CD4-positive, alpha-beta T cell (primary cell): Measurements from ENCODE around the gene ELMO2. TPM values are rescaled to one million over a fixed set of nuclear protein-coding genes. Genes with fewer than 3 reads are reported as not detected.
A peak's percentile ranks its signal among the peaks of the same experiment; 100 is the strongest.

Experiments
- ATAC-seq: fragments of 200-7000 bp; cut with Tn5 transposase; one replicate; pipeline ENCODE4 v1.10.0; 2022; ENCODE audit warnings: mild to moderate bottlenecking; ENCODE audit not compliant: poor library complexity
- CTCF ChIA-PET: fragments of 350-600 bp; sonication (Branson Sonifier 250); formaldehyde crosslinking; loops from one replicate; lab custom pipeline; 2021; ENCODE audit warnings: antibody characterized with exemption, inconsistent platforms; lab: Charles Lee
- POLR2A ChIA-PET: fragments of 350-600 bp; sonication (Branson Sonifier 250); formaldehyde crosslinking; loops from one replicate; lab custom pipeline; 2021; ENCODE audit warnings: antibody characterized with exemption, inconsistent platforms; lab: Charles Lee
- DNase-seq, 14 experiments: peaks; one replicate each; pipeline ENCODE4 v3.0.0-alpha.2; 2013 to 2020; ENCODE audit warnings: mixed read lengths in 2 of 14
- H3K27ac ChIP-seq, 2 donors: one replicate each; pipeline versions ENCODE4 v1.5.1 to v1.7.0; 2013; ENCODE audit warnings: low read length in 2 of 2, low read depth in 1 of 2, mild to moderate bottlenecking in 1 of 2
- H3K27me3 ChIP-seq, 2 experiments: 1 replicate in 1 of 2; 2 replicates in 1 of 2; pipeline versions ENCODE4 v1.6.1 to v1.7.0; 2013; ENCODE audit warnings: low read length in 2 of 2, control low read depth in 1 of 2, mild to moderate bottlenecking in 1 of 2, moderate library complexity in 1 of 2; ENCODE audit not compliant: insufficient read depth in 2 of 2, control insufficient read depth in 1 of 2
- H3K36me3 ChIP-seq: one replicate; pipeline ENCODE4 v1.6.1; 2013; ENCODE audit warnings: low read length, control low read depth; ENCODE audit not compliant: insufficient read depth
- H3K4me1 ChIP-seq: one replicate; pipeline ENCODE4 v1.6.1; 2013; ENCODE audit warnings: low read length, control low read depth; ENCODE audit not compliant: insufficient read depth
- H3K4me3 ChIP-seq: one replicate; pipeline ENCODE4 v1.5.1; 2013; ENCODE audit warnings: mild to moderate bottlenecking, low read length, moderate library complexity
- H3K9me3 ChIP-seq, 2 experiments: 1 replicate in 1 of 2; 2 replicates in 1 of 2; pipeline versions ENCODE4 v1.6.1 to v1.7.0; 2013; ENCODE audit warnings: low read length in 2 of 2, mild to moderate bottlenecking in 2 of 2, control low read depth in 1 of 2, moderate library complexity in 1 of 2; ENCODE audit not compliant: control insufficient read depth in 1 of 2, insufficient read depth in 1 of 2
- H3K27ac Mint-ChIP-seq: one replicate; pipeline ENCODE4 v1.8.0; 2020; ENCODE audit warnings: mixed read lengths
- H3K27me3 Mint-ChIP-seq: one replicate; pipeline ENCODE4 v1.8.0; 2021; ENCODE audit warnings: mixed read lengths
- H3K36me3 Mint-ChIP-seq: one replicate; pipeline ENCODE4 v1.8.0; 2021; ENCODE audit warnings: low read depth, mixed read lengths
- H3K4me1 Mint-ChIP-seq: one replicate; pipeline ENCODE4 v1.8.0; 2021; ENCODE audit warnings: low read depth, mixed read lengths
- H3K4me3 Mint-ChIP-seq: one replicate; pipeline ENCODE4 v1.8.0; 2020; ENCODE audit warnings: mild to moderate bottlenecking, mixed read lengths
- H3K9me3 Mint-ChIP-seq: one replicate; pipeline ENCODE4 v1.8.0; 2020; ENCODE audit warnings: mixed read lengths
- CTCF ChIP-seq: fragments of 200-600 bp; IDR thresholded peaks from one replicate; pipeline ENCODE4 v1.8.0; 2022; ENCODE audit warnings: antibody characterized with exemption, mild to moderate bottlenecking
- intact Hi-C, 2 experiments: fragments of 100-400 bp; cut with DNase I in 1 of 2; cut with micrococcal nuclease in 1 of 2; formaldehyde crosslinking; loops; one replicate each; pipeline versions ENCODE4 v1.15.1 to v1.9.0; 2023 to 2025; cut with DNase I, micrococcal nuclease
- total RNA-seq, 174 experiments: library from RNA in 2 of 174; stranded (reverse) in 2 of 174; gene quantifications; one replicate each; pipeline ENCODE4 v1.2.3 and lab custom pipeline; 2021 to 2026

Gene ELMO2
- total RNA-seq, 2 experiments from 2014 or later: 85.6 TPM

GRCh38 chr20:46439837-46440236 lies 33.4 kb upstream of the ELMO2 start:
- CTCF ChIA-PET: interaction anchor here (0.7 kb wide), 1 partner anchor 133 kb away, joined by 4 read pairs; no protein-coding TSS in a partner anchor

GRCh38 chr20:46438156-46438750 lies 31.8 kb upstream of the ELMO2 start:
- Mint-ChIP-seq H3K36me3 (no peaks in the 10 kb centered on the region), H3K9me3 (no peaks in the 10 kb centered on the region), H3K27me3 (peaks cover 52% of the 10 kb centered on the region), H3K27ac (no peak overlapping the region), H3K4me3 (no peak overlapping the region), H3K4me1 (no peaks in the 10 kb centered on the region)
- Histone ChIP-seq H3K27ac (no peak overlapping the region), H3K27me3 (peaks cover 0 to 19% of the 10 kb centered on the region in 2 experiments), H3K36me3 (no peaks in the 10 kb centered on the region), H3K4me3 (no peak overlapping the region), H3K4me1 (no peaks in the 10 kb centered on the region), H3K9me3 (no peaks in the 10 kb centered on the region)
- CTCF ChIA-PET: interaction anchor here (0.9 to 1.1 kb wide), 6 partner anchors 10 to 451 kb away, joined by 3 to 8 read pairs (median 4); no protein-coding TSS in a partner anchor
- no peak for TF ChIP-seq CTCF
- ATAC-seq: peak; percentile 61
- intact Hi-C loops: loop anchor here (1.0 to 2.0 kb wide), 3 partner anchors 131 to 306 kb away; no protein-coding TSS in a partner anchor
- POLR2A ChIA-PET: interaction anchor here (0.8 kb wide), 1 partner anchor 131 kb away, joined by 3 read pairs; no protein-coding TSS in a partner anchor
- DNase-seq: peak in 7 of 14 experiments; percentile 3 to 57 (median 15)

More at GRCh38 chr20:46439837-46440236, 33.4 kb upstream of the ELMO2 start:
- H3K36me3 ChIP-seq: no peaks in the 10 kb centered on the region
- ATAC-seq (no peak), DNase-seq (no peak)
- peaks cover 0 to 15% of the 10 kb centered on the region in 2 experiments for H3K27me3 ChIP-seq
- POLR2A ChIA-PET: no interaction called here
- no peaks in the 10 kb centered on the region for H3K9me3 Mint-ChIP-seq
- no peaks in the 10 kb centered on the region for H3K36me3 Mint-ChIP-seq
- no peaks in the 10 kb centered on the region for H3K4me1 ChIP-seq
- peaks cover 49% of the 10 kb centered on the region for H3K27me3 Mint-ChIP-seq
- H3K27ac ChIP-seq: no peak overlapping the region
- intact Hi-C loops: loop anchor here in 1 of 2 experiments (2.0 kb wide), 1 partner anchor 307 kb away; no protein-coding TSS in a partner anchor
- no peak overlapping the region for H3K4me3 ChIP-seq
- H3K27ac Mint-ChIP-seq: no peak overlapping the region
- H3K4me1 Mint-ChIP-seq: no peaks in the 10 kb centered on the region
- no peak overlapping the region for H3K4me3 Mint-ChIP-seq
- TF ChIP-seq CTCF: no peak
- peaks cover 1 to 6% of the 10 kb centered on the region in 2 experiments for H3K9me3 ChIP-seq

GRCh38 chr20:46435146-46435545 lies 28.7 kb upstream of the ELMO2 start:
- ChIA-PET POLR2A (no interaction called here), CTCF (no interaction called here)
- intact Hi-C loops: no loop called here
- Mint-ChIP-seq H3K4me3 (no peak overlapping the region), H3K4me1 (no peaks in the 10 kb centered on the region), H3K27ac (no peak overlapping the region), H3K36me3 (no peaks in the 10 kb centered on the region), H3K27me3 (peaks cover 67% of the 10 kb centered on the region), H3K9me3 (no peaks in the 10 kb centered on the region)
- H3K36me3 ChIP-seq: no peaks in the 10 kb centered on the region
- no peak overlapping the region for H3K27ac ChIP-seq
- H3K4me1 ChIP-seq: no peaks in the 10 kb centered on the region
- DNase-seq (no peak), ATAC-seq (no peak)
- no peak for TF ChIP-seq CTCF
- peaks cover 9 to 16% of the 10 kb centered on the region in 2 experiments for H3K27me3 ChIP-seq
- H3K9me3 ChIP-seq: no peaks in the 10 kb centered on the region
- no peak overlapping the region for H3K4me3 ChIP-seq
